Stimulated activated CD8-positive, alpha-beta memory T cell treated with anti-CD3 and anti-CD28 coated beads, Interleukin-15, amount 100 ng/mL, for 4 hours (primary cell): ENCODE results near the gene ZNF595.
"Not testable (repeated sequence)": the region's sequence is repeated elsewhere in the genome, so short reads cannot be mapped to it uniquely, and the experiment has no call there.

Experiments used
- DNase-seq, 2 donors: peaks; one replicate each; pipeline ENCODE4 v3.0.0-alpha.2; 2020; ENCODE audit warnings: low read depth in 2 of 2

ZNF595 gene

DNA sequence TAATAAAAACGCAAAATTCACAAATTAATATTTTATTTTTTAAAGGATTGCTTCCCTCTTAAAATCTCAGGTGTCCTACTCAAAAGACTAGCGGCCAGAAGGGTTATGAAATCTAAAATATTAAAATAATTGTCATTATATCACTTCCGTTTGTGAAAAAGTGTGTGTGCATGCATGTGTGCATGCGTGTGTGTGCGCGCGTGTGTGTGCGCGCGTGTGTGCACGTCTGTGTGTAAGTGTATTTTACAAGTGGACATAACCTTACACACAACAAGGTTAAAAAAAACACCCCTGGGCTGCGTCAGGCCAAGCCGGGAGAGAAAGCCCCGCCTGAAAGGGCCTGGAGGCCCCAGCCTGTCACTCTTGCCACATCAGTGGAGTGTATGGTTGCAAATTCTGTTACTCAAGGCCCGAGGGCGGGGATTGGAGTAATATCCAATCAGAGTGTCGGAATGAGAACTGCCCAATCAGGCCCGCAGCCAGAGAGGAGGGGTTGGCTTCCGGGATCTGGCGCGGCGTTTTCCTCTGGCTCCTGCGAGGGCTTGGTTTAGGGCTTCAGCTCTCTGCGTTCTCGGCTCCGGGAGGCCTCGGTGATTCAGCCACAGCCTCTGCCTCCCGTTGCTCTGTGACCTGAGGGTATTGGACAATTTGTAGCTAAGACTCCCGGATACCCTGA, at the start of gene ZNF595:
Gene ZNF595, plus strand, starts transcription at position 518 of the 676 bp plus-strand sequence. CDS start 168 bp downstream, outside the sequence.
- DNase-seq, result not testable (repeated sequence)

DNA sequence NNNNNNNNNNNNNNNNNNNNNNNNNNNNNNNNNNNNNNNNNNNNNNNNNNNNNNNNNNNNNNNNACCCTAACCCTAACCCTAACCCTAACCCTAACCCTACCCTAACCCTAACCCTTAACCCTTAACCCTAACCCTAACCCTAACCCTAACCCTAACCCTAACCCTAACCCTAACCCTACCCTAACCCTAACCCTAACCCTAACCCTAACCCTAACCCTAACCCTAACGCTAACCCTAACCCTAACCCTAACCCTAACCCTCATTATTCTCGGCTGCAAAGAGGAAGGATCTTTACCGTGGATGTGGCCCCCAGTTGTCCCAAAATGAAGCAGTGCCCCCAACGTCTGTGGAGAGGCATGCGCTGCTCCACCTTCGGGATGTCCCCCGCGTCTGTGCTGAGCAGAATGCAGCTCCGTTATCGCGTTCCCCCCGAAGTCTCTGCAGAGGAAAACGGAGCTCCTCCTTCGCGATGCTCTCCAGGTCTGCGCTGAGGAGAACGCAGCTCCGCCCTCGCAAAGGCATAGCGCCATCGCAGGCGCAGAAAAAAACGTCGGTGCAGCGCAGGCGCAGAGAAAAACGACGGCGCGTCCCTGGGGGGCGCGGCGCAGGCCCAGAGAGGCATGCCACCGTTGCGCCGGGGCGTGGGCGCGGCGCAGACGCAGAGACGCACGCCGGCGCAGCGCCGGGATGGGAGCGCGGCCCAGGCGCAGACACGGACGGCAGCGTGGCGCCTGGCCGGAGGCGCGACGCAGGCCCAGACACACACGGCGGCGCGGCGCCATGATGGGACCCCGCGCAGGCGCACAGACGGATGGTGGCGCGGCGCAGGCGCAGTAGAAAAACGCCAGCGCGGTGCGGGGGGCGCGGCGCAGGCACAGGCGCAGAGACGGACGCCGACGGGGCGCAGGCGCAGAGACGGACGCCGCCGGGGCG, 42.9 kb upstream of the ZNF595 start:
- not testable (repeated sequence) for DNase-seq

- DNase-seq, result not testable (repeated sequence)
Observed at GRCh38 chr4:11095-11815, 41.9 kb upstream of the ZNF595 start.

- DNase-seq, result not testable (repeated sequence)
Observed at GRCh38 chr4:11816-12417, 41.2 kb upstream of the ZNF595 start.

DNA sequence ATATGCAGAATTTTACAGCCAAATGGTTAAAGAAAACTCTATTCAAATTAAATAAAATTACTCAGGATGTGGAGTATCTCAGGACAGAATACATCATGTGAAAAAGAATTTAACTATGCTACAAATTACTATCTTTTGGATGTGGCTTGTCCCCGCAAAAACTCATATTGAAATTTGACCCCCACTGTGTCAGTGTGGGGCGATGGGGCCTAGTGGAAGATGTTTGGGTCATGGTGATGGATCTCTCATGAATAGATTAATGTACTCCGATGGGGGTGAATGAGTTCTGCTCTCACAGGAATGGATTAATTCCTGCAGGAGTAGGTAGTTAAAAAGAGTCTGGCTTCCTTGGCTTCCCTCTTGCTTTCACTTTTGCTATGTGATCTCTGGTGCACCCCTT, 35.0 kb upstream of the ZNF595 start:
- not testable (repeated sequence) for DNase-seq

GRCh38 chr4:18589-18988, 34.5 kb upstream of the ZNF595 start:
- not testable (repeated sequence) for DNase-seq

DNA sequence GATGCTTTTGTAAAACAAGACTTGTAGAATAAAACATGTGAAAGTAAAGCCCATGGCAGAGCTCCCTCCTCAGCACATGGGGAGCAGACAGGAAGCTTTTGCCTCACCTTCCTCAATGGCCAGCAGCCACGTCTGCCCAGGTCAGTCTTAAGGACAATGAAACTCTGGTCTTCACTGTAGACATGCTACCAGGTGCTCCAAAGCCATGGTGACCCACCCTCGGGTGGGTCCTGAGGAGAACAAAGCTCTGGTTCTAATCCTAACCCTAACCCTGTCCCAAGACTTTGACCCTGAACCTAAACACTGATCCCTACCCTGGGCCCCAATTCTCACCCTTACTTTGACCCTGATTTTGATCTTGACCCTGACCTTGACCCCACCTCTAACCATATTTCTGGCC, 30.2 kb upstream of the ZNF595 start:
- not testable (repeated sequence) for DNase-seq

DNA sequence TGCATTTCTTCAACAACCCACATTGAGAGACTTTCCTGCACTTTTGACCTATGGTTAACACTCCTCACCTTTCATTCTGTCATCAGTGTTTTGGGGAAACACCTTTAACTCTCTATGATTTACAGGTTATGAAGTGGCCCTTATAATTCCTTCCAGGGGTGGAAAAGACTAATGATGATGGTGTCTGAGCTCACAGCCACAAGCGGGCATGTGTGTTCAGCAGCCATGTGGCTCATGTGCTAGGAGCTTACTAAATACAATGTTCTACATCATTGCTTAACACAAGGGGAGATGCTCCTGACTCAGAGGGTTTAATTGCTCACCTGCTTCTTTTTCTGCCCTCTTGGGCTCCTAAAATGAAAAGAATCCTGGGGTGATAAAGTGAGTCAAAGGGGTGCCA, 28.8 kb upstream of the ZNF595 start:
- not testable (repeated sequence) for DNase-seq

GRCh38 chr4:27501-27900, 25.6 kb upstream of the ZNF595 start:
- DNase-seq, result not testable (repeated sequence)

- DNase-seq, result not testable (repeated sequence)
Observed at GRCh38 chr4:28767-29542, 24.2 kb upstream of the ZNF595 start.

- DNase-seq, result not testable (repeated sequence)
Observed at GRCh38 chr4:33314-33713, 19.8 kb upstream of the ZNF595 start.

DNA sequence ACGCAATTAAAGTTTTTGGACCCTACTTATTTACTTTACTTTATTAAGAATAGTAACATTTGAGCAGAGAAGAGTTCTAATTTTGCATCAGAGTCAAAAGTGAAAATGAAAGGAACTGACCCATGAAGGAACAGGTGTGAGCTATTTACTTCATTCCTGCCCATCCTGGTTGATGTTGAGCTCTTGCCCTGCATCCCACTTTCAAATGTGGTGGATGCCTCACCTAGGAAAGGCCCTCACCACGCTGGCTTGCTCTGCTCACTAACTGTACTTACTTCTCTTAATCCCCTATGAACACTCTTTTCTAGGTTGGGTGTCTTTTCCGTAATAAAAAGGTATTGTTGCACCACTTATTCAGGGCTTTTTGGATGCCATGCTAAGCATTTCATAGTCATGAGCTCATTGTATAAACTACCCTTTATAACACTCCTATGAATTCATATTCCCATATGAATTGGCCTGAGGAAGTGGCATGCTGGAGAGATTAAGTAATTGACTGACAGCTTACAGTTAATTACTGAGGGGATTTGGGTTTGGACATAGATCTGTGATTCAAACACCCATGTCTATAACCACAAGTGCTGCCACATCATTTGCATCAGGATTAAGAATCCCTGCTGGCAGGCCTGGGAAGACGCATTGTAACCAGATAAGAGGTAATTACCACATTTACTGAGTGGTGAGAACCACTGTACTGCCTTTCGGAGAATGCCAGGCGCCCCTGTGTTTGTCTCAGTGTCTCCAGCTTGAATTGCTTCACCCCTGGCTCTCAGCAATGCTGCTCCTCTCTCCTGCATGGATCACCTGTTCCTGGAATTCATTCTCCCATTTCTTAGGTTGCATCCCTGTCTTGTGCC, 16.3 kb upstream of the ZNF595 start:
- not testable (repeated sequence) for DNase-seq

DNA sequence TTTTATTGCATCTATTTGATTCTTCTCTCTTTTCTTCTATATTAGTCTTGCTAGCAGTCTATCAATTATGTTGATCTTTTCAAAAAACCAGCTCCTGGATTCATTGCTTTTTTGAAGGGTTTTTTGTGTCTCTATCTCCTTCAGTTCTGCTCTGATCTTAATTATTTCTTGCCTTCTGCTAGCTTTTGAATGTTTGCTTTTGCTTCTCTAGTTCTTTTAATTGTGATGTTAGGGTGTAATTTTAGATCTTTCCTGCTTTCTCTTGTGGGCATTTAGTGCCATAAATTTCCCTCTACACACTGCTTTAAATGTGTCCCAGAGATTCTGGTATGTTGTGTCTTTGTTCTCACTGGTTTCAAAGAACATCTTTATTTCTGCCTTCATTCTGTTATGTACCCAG, 14.9 kb upstream of the ZNF595 start:
- DNase-seq, result not testable (repeated sequence)

- DNase-seq, result not testable (repeated sequence)
Observed at GRCh38 chr4:43375-43774, 9.7 kb upstream of the ZNF595 start.

DNA sequence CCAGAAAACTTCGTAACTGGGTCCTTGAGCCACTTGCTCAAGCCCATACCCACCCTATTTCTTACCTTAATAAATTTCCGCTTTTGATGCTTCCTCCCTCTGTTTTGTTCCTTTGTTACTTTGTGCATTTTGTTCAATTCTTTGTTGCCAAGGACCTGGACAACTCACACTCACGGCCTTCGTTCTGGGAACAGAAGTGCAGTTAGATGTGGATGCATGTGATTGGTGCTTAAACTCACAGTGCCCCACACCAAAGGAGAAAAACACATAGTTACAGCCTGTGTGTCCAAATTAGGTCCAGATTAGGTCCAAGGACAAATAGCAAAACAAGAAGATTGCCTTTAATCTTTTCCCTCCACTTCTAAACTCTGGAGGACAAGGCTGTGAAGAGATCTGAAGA, 1.9 kb upstream of the ZNF595 start:
- not testable (repeated sequence) for DNase-seq

GRCh38 chr4:51655-52277, 1.4 kb upstream of the ZNF595 start:
- not testable (repeated sequence) for DNase-seq

DNA sequence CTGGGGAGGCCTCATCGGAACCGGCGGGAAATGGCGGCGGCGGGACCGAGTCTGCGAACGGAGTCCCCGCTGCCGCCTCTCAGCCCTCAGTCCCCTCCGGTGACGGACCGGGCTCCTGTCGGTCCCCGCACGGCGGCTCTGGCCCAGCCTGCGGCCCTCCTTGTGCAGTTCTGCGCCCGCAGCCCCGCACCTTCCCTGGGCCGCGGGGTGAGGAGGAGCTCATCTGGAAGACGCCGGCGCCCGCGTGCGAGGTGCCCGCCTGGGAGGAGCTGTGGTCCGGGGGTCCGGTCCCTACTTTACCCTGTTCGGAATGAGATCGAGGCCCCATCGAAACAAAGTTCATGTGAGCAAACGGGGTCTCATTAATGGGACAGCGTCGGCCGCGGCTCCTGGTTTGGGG, 400 bp downstream of the ZNF595 start:
- not testable (repeated sequence) for DNase-seq

GRCh38 chr4:64733-65132, 11.6 kb downstream of the ZNF595 start:
- DNase-seq, result not testable (repeated sequence)

- DNase-seq, result no peak
Observed at GRCh38 chr4:71830-72229, 18.7 kb downstream of the ZNF595 start.
